GM19193 (cell line): Measurements from ENCODE around the gene HGS.

ENCODE experiments used
- POLR2A ChIP-seq: IDR thresholded peaks from 4 replicates; pipeline ENCODE4 v1.6.1; 2011; ENCODE audit not compliant: insufficient read depth, insufficient read length; ENCODE audit errors: extremely low read depth

HGS gene

GRCh38 chr17:81715872-81716673 is 32.3 kb downstream of the HGS start:
- TF ChIP-seq POLR2A: no peak

GRCh38 chr17:81716674-81716996 is 32.8 kb downstream of the HGS start:
- no peak for TF ChIP-seq POLR2A

- TF ChIP-seq POLR2A: no peak
Measured at GRCh38 chr17:81717049-81717765, 33.4 kb downstream of the HGS start.

- TF ChIP-seq POLR2A: no peak
Measured at GRCh38 chr17:81717766-81718089, 33.9 kb downstream of the HGS start.

- no peak for TF ChIP-seq POLR2A
Measured at GRCh38 chr17:81719410-81720266, 35.8 kb downstream of the HGS start.

- no peak for TF ChIP-seq POLR2A
Measured at GRCh38 chr17:81720267-81721071, 36.7 kb downstream of the HGS start.

- no peak for TF ChIP-seq POLR2A
Measured at GRCh38 chr17:81722184-81723120, 38.6 kb downstream of the HGS start.

- no peak for TF ChIP-seq POLR2A
Measured at GRCh38 chr17:81723651-81724209, 39.9 kb downstream of the HGS start.

- TF ChIP-seq POLR2A: no peak
Measured at GRCh38 chr17:81725439-81725838, 41.6 kb downstream of the HGS start.

GRCh38 chr17:81726004-81726403 is 42.2 kb downstream of the HGS start:
- no peak for TF ChIP-seq POLR2A

- no peak for TF ChIP-seq POLR2A
Measured at GRCh38 chr17:81727324-81728031, 43.7 kb downstream of the HGS start.

GRCh38 chr17:81733507-81734404 is 49.9 kb downstream of the HGS start:
- no peak for TF ChIP-seq POLR2A
